Panc1 (cell line): ENCODE results near the gene CDK6.

Experiments used
- CTCF ChIP-seq: fragments of 450-650 bp; IDR thresholded peaks from 2 replicates; pipeline ENCODE4 v1.5.1; 2017; ENCODE audit warnings: mild to moderate bottlenecking
- POLR2AphosphoS5 ChIP-seq: IDR thresholded peaks from 2 replicates; pipeline ENCODE4 v1.6.1; 2012; ENCODE audit warnings: mild to moderate bottlenecking, low read depth, low read length, moderate library complexity

- no peak for TF ChIP-seq CTCF
- no peak for TF ChIP-seq POLR2AphosphoS5
Observed at GRCh38 chr7:92613720-92614119, 222.7 kb downstream of the CDK6 start.
